HEK293T (cell line): ENCODE data around the gene ANKFN1.

Source experiments
- BHLHE40 ChIP-seq: fragments of 450-650 bp; IDR thresholded peaks from 2 replicates; pipeline ENCODE4 v1.6.1; 2016; ENCODE audit warnings: mild to moderate bottlenecking, moderate library complexity, borderline replicate concordance
- ELF4 ChIP-seq: fragments of 450-650 bp; IDR thresholded peaks from 2 replicates; pipeline ENCODE4 v1.6.1; 2017; ENCODE audit warnings: antibody characterized with exemption
- LEF1 ChIP-seq: fragments of 450-650 bp; IDR thresholded peaks from 2 replicates; pipeline ENCODE4 v1.6.1; 2017; ENCODE audit warnings: mild to moderate bottlenecking, borderline replicate concordance
- SP1 ChIP-seq: fragments of 450-650 bp; IDR thresholded peaks from 2 replicates; pipeline ENCODE4 v1.6.1; 2017
- SUZ12 ChIP-seq: fragments of 450-650 bp; IDR thresholded peaks from 2 replicates; pipeline ENCODE4 v1.6.1; 2016; ENCODE audit warnings: mild to moderate bottlenecking
- TARDBP ChIP-seq: fragments of 450-650 bp; IDR thresholded peaks from 2 replicates; pipeline ENCODE4 v1.6.1; 2016
- ZNF384 ChIP-seq: fragments of 450-650 bp; IDR thresholded peaks from 2 replicates; pipeline ENCODE4 v1.6.1; 2016

DNA sequence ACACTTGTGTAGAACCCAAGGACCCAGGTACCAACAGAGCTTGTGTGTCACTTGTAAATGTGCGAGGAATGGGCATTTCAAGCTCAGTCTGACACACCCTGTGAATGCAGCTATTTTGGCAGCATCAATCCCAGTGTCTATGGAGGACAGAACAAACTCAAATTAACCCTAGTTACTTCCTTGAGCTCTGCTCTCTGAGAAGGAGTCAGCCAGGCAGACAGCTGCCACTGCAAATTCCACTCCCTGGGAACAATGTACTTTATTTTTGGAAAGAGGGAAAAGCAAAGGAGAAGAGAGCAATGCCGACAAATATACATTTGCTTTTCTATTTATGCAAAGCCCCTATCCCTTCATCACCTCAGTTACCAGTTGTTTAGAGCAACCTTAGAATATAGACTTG lies 391.8 kb downstream of the ANKFN1 start:
- no peak for TF ChIP-seq ELF4
- TF ChIP-seq SP1 = no peak
- no peak for TF ChIP-seq BHLHE40
- no peak for TF ChIP-seq LEF1
- no peak for TF ChIP-seq TARDBP
- TF ChIP-seq SUZ12 = no peak
- no peak for TF ChIP-seq ZNF384
